Kidney (tissue), 14 donors: ENCODE measurements around the gene FAM13A. TPM values are rescaled to one million over a fixed set of nuclear protein-coding genes. Genes with fewer than 3 reads are reported as not detected.

Source experiments
- DNase-seq, 5 donors: peaks; one replicate each; pipeline ENCODE4 v3.0.0-alpha.2; 2013 to 2020
- FAIRE-seq: peaks from 2 replicates; lab custom pipeline; 2012; peaks lifted over from hg19 to GRCh38; lab: Jason Lieb, UNC
- H3K27ac ChIP-seq, 2 donors: one replicate each; pipeline ENCODE4 v1.7.0; 2013; ENCODE audit warnings: low read depth in 2 of 2, low read length in 2 of 2, inconsistent platforms in 1 of 2
- H3K27me3 ChIP-seq: one replicate; pipeline ENCODE4 v1.7.1; 2013; ENCODE audit warnings: low read length, inconsistent platforms; ENCODE audit not compliant: control insufficient read depth, insufficient read depth
- H3K36me3 ChIP-seq, 3 donors: one replicate each; pipeline versions ENCODE4 v1.7.0 to v1.7.1; 2013; ENCODE audit warnings: low read length in 3 of 3, control low read depth in 1 of 3, inconsistent platforms in 1 of 3; ENCODE audit not compliant: insufficient read depth in 3 of 3, control insufficient read depth in 2 of 3
- H3K4me1 ChIP-seq, 3 donors: one replicate each; pipeline versions ENCODE4 v1.7.0 to v1.7.1; 2013; ENCODE audit warnings: low read length in 3 of 3, inconsistent platforms in 1 of 3, low read depth in 1 of 3; ENCODE audit not compliant: control insufficient read depth in 2 of 3, insufficient read depth in 2 of 3
- H3K4me3 ChIP-seq, 3 donors: one replicate each; pipeline versions ENCODE4 v1.7.0 to v1.8.1; 2013; ENCODE audit warnings: low read length in 3 of 3, control low read depth in 1 of 3, inconsistent platforms in 1 of 3
- H3K9ac ChIP-seq, 3 donors: one replicate each; pipeline versions ENCODE4 v1.7.0 to v1.7.1; 2013; ENCODE audit warnings: low read length in 3 of 3, control low read depth in 1 of 3, inconsistent platforms in 1 of 3
- H3K9me3 ChIP-seq, 3 donors: one replicate each; pipeline versions ENCODE4 v1.7.0 to v1.7.1; 2013; ENCODE audit warnings: low read length in 3 of 3, control low read depth in 1 of 3, inconsistent platforms in 1 of 3; ENCODE audit not compliant: control insufficient read depth in 2 of 3, insufficient read depth in 1 of 3
- CTCF ChIP-seq: IDR thresholded peaks from 3 replicates; pipeline ENCODE4 v1.5.1; 2012; ENCODE audit warnings: mild to moderate bottlenecking, moderate library complexity, borderline replicate concordance; ENCODE audit not compliant: insufficient read depth; ENCODE audit errors: extremely low read depth
- intact Hi-C: fragments of 100-400 bp; cut with DNase I; formaldehyde crosslinking; loops from one replicate; pipeline ENCODE4 v1.11.1; 2022
- polyA plus RNA-seq: library from polyadenylated mRNA; stranded (reverse); fragments of 350-450 nt; fragmentation: Illumina TruSeq; extraction: RNeasy Lipid Tissue Mini Kit (QIAGEN cat#74804); gene quantifications from one replicate; pipeline ENCODE4 v1.2.3, GENCODE V29; 2014; ENCODE audit warnings: low read depth, low replicate concordance; ENCODE audit not compliant: insufficient read depth
- total RNA-seq: library from RNA; stranded (reverse); fragmentation: NEBNext Ultra II Directional; extraction: Animal tissue kit (Norgen Biotek cat#: 25700); gene quantifications from one replicate; pipeline ENCODE4 v1.2.1, GENCODE V29; 2021
- donor health status: control.
- donor health status: control.
- donor health status: control.
- donor health status: control.
- donor health status: control.
- donor health status: DM: yes; HTN: yes; CAD: no.
- donor health status: Normal renal cell carcinoma (clear cell type).

Gene FAM13A
- total and polyA plus RNA-seq, 2 donors from 2014 or later = 12.9 to 48.3 TPM

DNA sequence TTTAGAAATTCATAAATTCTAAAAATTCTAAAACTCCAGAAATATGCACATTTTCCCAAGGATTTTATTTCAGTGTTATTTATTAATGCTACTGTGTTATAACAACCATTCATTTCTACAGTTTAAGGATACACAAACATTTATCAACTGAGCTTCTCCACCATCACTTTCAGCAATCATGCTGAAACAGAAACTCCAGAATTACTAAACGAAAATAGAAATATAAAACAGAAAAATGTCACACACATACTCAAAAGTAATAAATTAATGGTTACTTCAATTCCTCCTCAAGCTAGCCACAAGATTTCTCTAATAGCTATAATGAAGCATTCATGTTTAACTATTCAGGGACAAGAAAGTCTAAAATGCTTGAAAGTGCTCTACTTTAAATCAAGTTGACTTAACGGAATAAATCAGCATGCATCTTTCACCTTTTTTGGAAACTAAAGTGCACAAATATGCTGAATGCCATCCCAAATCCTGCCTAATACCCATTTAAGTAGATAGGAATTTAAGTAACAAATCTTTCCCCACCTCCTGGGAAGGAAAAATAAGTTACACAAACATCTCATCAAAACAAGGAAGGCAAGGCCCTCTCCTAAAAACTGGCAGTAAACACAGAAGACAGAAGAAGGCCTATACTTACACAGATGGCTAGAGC is 563 bp downstream of the FAM13A start:
- DNase-seq (no peak), FAIRE-seq (no peak)
- Histone ChIP-seq H3K4me1 (peaks cover 0 to 2% (median 2%) of the 10 kb centered on the region in 3 donors), H3K27me3 (no peaks in the 10 kb centered on the region), H3K4me3 (peak overlapping the region; percentile 65 to 90 (median 79)), H3K9ac (peak overlapping the region; percentile 23 to 74 (median 33)), H3K36me3 (no peaks in the 10 kb centered on the region), H3K27ac (peak overlapping the region; percentile 2 to 77), H3K9me3 (peaks cover 0 to 2% (median 0%) of the 10 kb centered on the region in 3 donors)
- TF ChIP-seq CTCF = no peak
- intact Hi-C loops = no loop called here

- H3K4me1 ChIP-seq = peaks cover 0 to 2% (median 2%) of the 10 kb centered on the region in 3 donors
- DNase-seq = peak in 2 of 5 donors; percentile 11 to 12
- H3K27ac ChIP-seq = no peak overlapping the region
- H3K36me3 ChIP-seq = no peaks in the 10 kb centered on the region
- peaks cover 0 to 4% (median 0%) of the 10 kb centered on the region in 3 donors for H3K9me3 ChIP-seq
- intact Hi-C loops = no loop called here
- no peaks in the 10 kb centered on the region for H3K27me3 ChIP-seq
- no peak for FAIRE-seq
- H3K4me3 ChIP-seq = peak overlapping the region; percentile 34 to 90 (median 65)
- no peak for TF ChIP-seq CTCF
- peak overlapping the region; percentile 9 to 17 (median 11) for H3K9ac ChIP-seq
These were observed 1.6 kb downstream of the FAM13A start for GRCh38 chr4:89055157-89056080.

DNA sequence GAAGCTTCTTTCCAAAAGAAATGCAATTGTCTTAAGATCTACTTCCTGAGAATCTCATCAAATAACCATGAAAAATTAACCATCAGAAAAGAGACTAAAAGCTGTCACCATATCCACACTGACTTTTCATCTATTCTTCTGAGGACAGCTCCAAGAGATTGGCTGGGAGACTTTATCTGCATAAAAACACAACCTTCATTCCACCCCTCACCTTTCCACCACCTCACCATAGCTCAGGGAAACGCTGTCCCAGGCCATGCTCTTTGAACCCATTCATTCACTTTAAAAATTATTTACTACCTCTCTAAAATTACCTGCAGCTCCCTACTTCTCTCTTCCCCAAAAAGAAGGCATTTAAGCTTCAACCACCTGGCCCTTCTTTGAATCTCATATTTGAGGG is 2.4 kb downstream of the FAM13A start:
- no peak for DNase-seq
- Histone ChIP-seq H3K27ac (no peak overlapping the region), H3K9me3 (peaks cover 0 to 4% (median 0%) of the 10 kb centered on the region in 3 donors), H3K9ac (no peak overlapping the region), H3K4me3 (peak overlapping the region in 1 of 3 donors; percentile 65), H3K27me3 (no peaks in the 10 kb centered on the region), H3K36me3 (no peaks in the 10 kb centered on the region), H3K4me1 (peaks cover 0 to 2% (median 2%) of the 10 kb centered on the region in 3 donors)
- intact Hi-C loops = no loop called here
- TF ChIP-seq CTCF = no peak
- FAIRE-seq = no peak
